Right atrium auricular region (tissue), 2 donors: ENCODE measurements around the gene CTDSPL2. TPM values are rescaled to one million over a fixed set of nuclear protein-coding genes. Genes with fewer than 3 reads are reported as not detected.

Experiments used
- DNase-seq: peaks from one replicate; pipeline ENCODE4 v3.0.0-alpha.2; 2019; ENCODE audit warnings: low spot score
- H3K27ac ChIP-seq, 2 donors: fragments of 200-600 bp; sonication (generic); 1 replicate in 1 of 2; 2 replicates in 1 of 2; pipeline ENCODE4 v1.5.1; 2016 to 2019
- H3K27me3 ChIP-seq, 2 donors: fragments of 200-600 bp; sonication (generic); one replicate each; pipeline versions ENCODE4 v1.5.1 to v1.6.0; 2017 to 2019
- H3K36me3 ChIP-seq: fragments of 200-600 bp; sonication (generic); one replicate; pipeline ENCODE4 v1.5.1; 2016
- H3K4me1 ChIP-seq, 2 donors: fragments of 200-600 bp; sonication (generic); one replicate each; pipeline versions ENCODE4 v1.5.1 to v1.6.0; 2017 to 2019
- H3K4me3 ChIP-seq, 2 donors: fragments of 200-600 bp; sonication (generic); 1 replicate in 1 of 2; 2 replicates in 1 of 2; pipeline ENCODE4 v1.5.1; 2017 to 2019; ENCODE audit warnings: mild to moderate bottlenecking in 1 of 2, moderate library complexity in 1 of 2
- H3K9me3 ChIP-seq, 2 donors: fragments of 200-600 bp; sonication (generic); one replicate each; pipeline ENCODE4 v1.5.1; 2019
- CTCF ChIP-seq, 2 donors: fragments of 200-600 bp; sonication (generic); IDR thresholded peaks; one replicate each; pipeline ENCODE4 v1.5.1; 2019; ENCODE audit warnings: antibody characterized with exemption in 2 of 2
- total RNA-seq, 2 donors: library from RNA; depleted of rRNA; stranded (reverse); fragments of >200 nt; gene quantifications; one replicate each; pipeline ENCODE4 v1.1.0, GENCODE V29; 2016

Gene CTDSPL2
- total RNA-seq, 2 donors from 2014 or later, result 22.5 to 32.9 TPM

- no peak for TF ChIP-seq CTCF (IDR thresholded peaks at IDR 0.05)
- peaks cover 45% of the 10 kb centered on the region for H3K36me3 ChIP-seq
- no peaks in the 10 kb centered on the region for H3K9me3 ChIP-seq
- no peaks in the 10 kb centered on the region for H3K27me3 ChIP-seq
- no peaks in the 10 kb centered on the region for H3K4me1 ChIP-seq
- H3K4me3 ChIP-seq, result no peak overlapping the region
- DNase-seq, result no peak
- H3K27ac ChIP-seq, result no peak overlapping the region
Measured at GRCh38 chr15:44489464-44489863, 62.0 kb downstream of the CTDSPL2 start.

GRCh38 chr15:44490622-44491021 lies 63.2 kb downstream of the CTDSPL2 start:
- TF ChIP-seq CTCF (IDR thresholded peaks at IDR 0.05), result no peak
- H3K36me3 ChIP-seq, result peaks cover 52% of the 10 kb centered on the region

GRCh38 chr15:44492040-44492439 lies 64.6 kb downstream of the CTDSPL2 start:
- H3K27me3 ChIP-seq, result no peaks in the 10 kb centered on the region
- peaks cover 53% of the 10 kb centered on the region for H3K36me3 ChIP-seq
- H3K27ac ChIP-seq, result no peak overlapping the region
- no peak for DNase-seq
- no peaks in the 10 kb centered on the region for H3K4me1 ChIP-seq
- no peaks in the 10 kb centered on the region for H3K9me3 ChIP-seq
- no peak for TF ChIP-seq CTCF (IDR thresholded peaks at IDR 0.05)
- H3K4me3 ChIP-seq, result no peak overlapping the region

More at GRCh38 chr15:44490622-44491021, 63.2 kb downstream of the CTDSPL2 start:
- Histone ChIP-seq H3K9me3 (no peaks in the 10 kb centered on the region), H3K27me3 (no peaks in the 10 kb centered on the region), H3K4me1 (no peaks in the 10 kb centered on the region), H3K27ac (no peak overlapping the region), H3K4me3 (no peak overlapping the region)
- no peak for DNase-seq

DNA sequence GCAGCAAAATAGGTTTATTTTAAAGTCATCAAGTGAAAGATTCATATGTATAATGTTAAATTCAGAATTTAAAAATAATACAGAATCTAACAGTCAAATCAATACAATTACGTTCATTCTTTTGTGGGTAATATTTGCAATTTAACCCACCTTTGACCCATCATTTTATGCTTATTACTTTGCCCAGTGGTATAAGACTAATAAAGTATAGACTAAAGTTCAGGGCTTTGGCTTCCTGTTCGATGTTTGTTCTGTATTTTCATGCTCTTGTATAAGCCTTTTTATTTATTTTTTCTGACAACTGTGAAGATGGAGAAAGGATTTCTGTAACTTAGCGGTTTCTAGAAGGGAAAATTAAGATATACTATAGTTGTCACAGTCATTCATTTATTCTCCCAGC lies 65.2 kb downstream of the CTDSPL2 start:
- H3K4me3 ChIP-seq, result no peak overlapping the region
- H3K27me3 ChIP-seq, result no peaks in the 10 kb centered on the region
- H3K27ac ChIP-seq, result no peak overlapping the region
- no peak for DNase-seq
- H3K4me1 ChIP-seq, result no peaks in the 10 kb centered on the region
- no peak for TF ChIP-seq CTCF (IDR thresholded peaks at IDR 0.05)
- no peaks in the 10 kb centered on the region for H3K9me3 ChIP-seq
- peaks cover 53% of the 10 kb centered on the region for H3K36me3 ChIP-seq

DNA sequence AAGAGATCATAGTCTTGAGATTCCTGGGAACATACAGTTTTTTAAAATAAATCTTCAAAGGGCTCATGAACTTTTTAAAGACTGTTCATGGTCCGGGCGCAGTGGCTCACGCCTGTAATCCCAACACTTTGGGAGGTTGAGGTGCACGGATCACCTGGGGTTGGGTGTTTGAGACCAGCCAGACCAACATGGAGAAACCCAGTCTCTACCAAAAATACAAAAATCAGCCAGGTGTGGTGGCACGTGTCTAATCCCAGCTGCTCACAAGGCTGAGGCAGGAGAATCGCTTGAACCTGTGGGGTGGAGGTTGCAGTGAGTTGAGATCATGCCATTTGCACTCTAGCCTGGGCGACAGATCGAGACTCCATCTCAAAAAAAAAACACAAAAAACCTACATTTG lies 68.1 kb downstream of the CTDSPL2 start:
- DNase-seq, result no peak
- H3K9me3 ChIP-seq, result no peaks in the 10 kb centered on the region
- no peak overlapping the region for H3K27ac ChIP-seq
- TF ChIP-seq CTCF (IDR thresholded peaks at IDR 0.05), result no peak
- no peak overlapping the region for H3K4me3 ChIP-seq
- no peaks in the 10 kb centered on the region for H3K4me1 ChIP-seq
- peaks cover 53% of the 10 kb centered on the region for H3K36me3 ChIP-seq
- H3K27me3 ChIP-seq, result no peaks in the 10 kb centered on the region

DNA sequence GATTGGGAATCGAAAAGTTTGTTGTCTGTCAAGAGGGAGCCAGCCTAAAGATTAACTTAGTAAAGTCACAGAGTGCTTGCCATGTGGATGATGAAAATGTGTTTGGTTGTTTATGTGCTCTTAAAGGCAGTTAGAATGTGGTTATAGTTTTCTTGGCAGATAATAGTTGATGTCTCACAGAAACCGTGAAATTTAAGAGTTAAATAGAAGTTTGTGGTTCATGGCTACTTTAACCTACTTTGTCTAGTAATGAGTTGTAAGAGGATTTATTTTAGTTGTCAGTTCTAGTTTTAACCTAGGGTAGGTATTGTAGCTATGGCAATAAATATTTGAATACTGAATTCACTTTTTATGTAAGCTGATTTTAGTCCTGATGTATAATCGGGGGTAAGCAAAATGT lies 73.1 kb downstream of the CTDSPL2 start:
- no peaks in the 10 kb centered on the region for H3K4me1 ChIP-seq
- peaks cover 54% of the 10 kb centered on the region for H3K36me3 ChIP-seq
- no peak for TF ChIP-seq CTCF (IDR thresholded peaks at IDR 0.05)
- H3K27ac ChIP-seq, result no peak overlapping the region
- DNase-seq, result no peak
- H3K4me3 ChIP-seq, result no peak overlapping the region
- no peaks in the 10 kb centered on the region for H3K9me3 ChIP-seq
- no peaks in the 10 kb centered on the region for H3K27me3 ChIP-seq
